K562 (cell line): Measurements from ENCODE around the gene MMS22L. TPM values are rescaled to one million over a fixed set of nuclear protein-coding genes. Genes with fewer than 3 reads are reported as not detected.

Source experiments
- ATAC-seq: fragments of 200-7000 bp; cut with Tn5 transposase; 3 replicates; pipeline ENCODE4 v1.9.1; 2020; ENCODE audit warnings: moderate library complexity
- BruUV-seq: library from RNA; stranded (reverse); fragments of 400-500 nt; replicated peaks from 2 replicates; lab custom pipeline; 2021; lab: Mats Ljungman, UMichigan
- CTCF ChIA-PET: fragments of 300-600 bp; formaldehyde crosslinking; extraction: SDS; loops from one replicate; lab custom pipeline; 2021; ENCODE audit warnings: low intra/inter-chr PET ratio; lab: Yijun Ruan, JAX
- POLR2A ChIA-PET: fragments of 300-600, 350-650 bp; sonication (Branson Sonifier 250); formaldehyde crosslinking; extraction: SDS; loops from one replicate; lab custom pipeline; 2021; ENCODE audit warnings: antibody characterized with exemption, inconsistent platforms; lab: Yijun Ruan, JAX
- DNase-seq, 4 experiments: peaks; one replicate each; pipeline versions ENCODE4 v3.0.0 to v3.0.0-alpha.2; 2011 to 2018; ENCODE audit warnings: low spot score in 3 of 4, mixed read lengths in 3 of 4; ENCODE audit errors: extremely low read depth in 1 of 4
- FAIRE-seq: peaks from 2 replicates; lab custom pipeline; 2011; peaks lifted over from hg19 to GRCh38; lab: Jason Lieb, UNC
- H2AFZ ChIP-seq: 2 replicates; pipeline ENCODE4 v1.6.0; 2011; ENCODE audit warnings: low read depth, low read length, control low read depth, inconsistent platforms
- H3K27ac ChIP-seq: fragments of 200-600 bp; 3 replicates; pipeline ENCODE4 v1.8.0; 2011; ENCODE audit warnings: low read depth, mild to moderate bottlenecking, control low read depth, inconsistent platforms, low read length, moderate library complexity, mixed read lengths; ENCODE audit errors: extremely low read depth
- H3K27me3 ChIP-seq, 2 experiments: fragments of 300-600 bp in 1 of 2; 2 replicates in 1 of 2; 3 replicates in 1 of 2; pipeline versions ENCODE4 v1.6.0 to v1.8.0; 2011; ENCODE audit warnings: inconsistent platforms in 2 of 2, low read length in 2 of 2, mild to moderate bottlenecking in 1 of 2, mixed read lengths in 1 of 2, moderate library complexity in 1 of 2; ENCODE audit not compliant: control insufficient read depth in 2 of 2, insufficient read depth in 2 of 2
- H3K36me3 ChIP-seq: fragments of 300-600 bp; 3 replicates; pipeline ENCODE4 v1.8.0; 2011; ENCODE audit warnings: mild to moderate bottlenecking, low read length, inconsistent platforms; ENCODE audit not compliant: control insufficient read depth, insufficient read depth
- H3K4me1 ChIP-seq, 2 experiments: fragments of 200-600 bp in 1 of 2; replicated peaks in 1 of 2; 2 replicates in 1 of 2; 3 replicates in 1 of 2; pipeline versions ENCODE4 v1.5.1 to v1.8.0; 2011; ENCODE audit warnings: inconsistent platforms in 2 of 2, low read length in 2 of 2, mild to moderate bottlenecking in 1 of 2, mixed read lengths in 1 of 2, moderate library complexity in 1 of 2; ENCODE audit not compliant: control insufficient read depth in 2 of 2, insufficient read depth in 2 of 2
- H3K4me2 ChIP-seq: 2 replicates; pipeline ENCODE4 v1.6.1; 2011; ENCODE audit warnings: low read length, control low read depth, inconsistent platforms, mixed read lengths; ENCODE audit not compliant: insufficient read depth
- H3K4me3 ChIP-seq: fragments of 200-600 bp; sonication (generic), shearing (Covaris generic); 2 replicates; pipeline ENCODE4 v1.5.1; 2016; ENCODE audit warnings: control low read depth, inconsistent platforms
- H3K79me2 ChIP-seq: fragments of 200-600 bp; 3 replicates; pipeline ENCODE4 v1.8.0; 2011; ENCODE audit warnings: low read length, inconsistent platforms; ENCODE audit not compliant: control insufficient read depth, insufficient read depth
- H3K9ac ChIP-seq, 2 experiments: 2 replicates each; pipeline versions ENCODE4 v1.6.0 to v1.6.1; 2011; ENCODE audit warnings: low read depth in 2 of 2, low read length in 2 of 2, control low read depth in 1 of 2, inconsistent platforms in 1 of 2, mild to moderate bottlenecking in 1 of 2, mixed read lengths in 1 of 2; ENCODE audit not compliant: insufficient read depth in 1 of 2
- H3K9me1 ChIP-seq: one replicate; pipeline ENCODE4 v1.6.0; 2011; ENCODE audit warnings: inconsistent platforms, mild to moderate bottlenecking, low read length, moderate library complexity; ENCODE audit not compliant: control insufficient read depth, insufficient read depth
- H3K9me3 ChIP-seq: replicated peaks from 2 replicates; pipeline ENCODE4 v1.5.1; 2011; ENCODE audit warnings: low read depth, low read length, inconsistent platforms; ENCODE audit not compliant: control insufficient read depth, insufficient read depth
- H4K20me1 ChIP-seq: replicated peaks from 2 replicates; pipeline ENCODE4 v1.6.1; 2011; ENCODE audit warnings: low read length, inconsistent platforms, mixed read lengths; ENCODE audit not compliant: control insufficient read depth, insufficient read depth
- ELF4 ChIP-seq: fragments of 450-650 bp; formaldehyde crosslinking; IDR thresholded peaks from 2 replicates; pipeline ENCODE4 v1.4.0; 2022; ENCODE audit warnings: missing genetic modification characterization
- KHSRP ChIP-seq: fragments of 450-650 bp; IDR thresholded peaks from 2 replicates; pipeline ENCODE4 v1.6.1; 2017
- ZMIZ1 ChIP-seq, 2 experiments: fragments of 150-350 bp in 1 of 2; IDR thresholded peaks; 2 replicates each; pipeline ENCODE4 v1.6.1; 2012 to 2016; ENCODE audit warnings: low read depth in 2 of 2, low read length in 2 of 2, mild to moderate bottlenecking in 1 of 2, moderate library complexity in 1 of 2
- WGBS: fragments of 100-300 bp; shearing (Covaris generic); methylation state at CpG from one replicate; pipeline ENCODE4 v1.1.6; 2016; ENCODE audit warnings: low coverage, mixed read lengths; ENCODE audit not compliant: insufficient coverage; ENCODE audit errors: missing lambda C conversion rate; 5-methylcytosine and 5-hydroxymethylcytosine counted together
- in situ Hi-C: fragments of 300-500 bp; cut with MboI; formaldehyde crosslinking; loops from 4 replicates; pipeline ENCODE4 v1.15.0; 2018; ENCODE audit warnings: inconsistent platforms, mixed read lengths
- intact Hi-C: fragments of 100-400 bp; cut with micrococcal nuclease; formaldehyde crosslinking; loops from 2 replicates; pipeline ENCODE4 v1.14.2; 2022
- polyA plus RNA-seq, 8 experiments: library from polyadenylated mRNA; depleted of rRNA in 4 of 8; stranded (reverse) in 5 of 8; unstranded in 3 of 8; fragments of >200 nt; fragmentation: Nextera tagmentation in 2 of 8; fragmentation: Illumina TruSeq in 1 of 8; extraction: Ambion mirVana in 2 of 8; extraction: Trizol in 1 of 8; gene quantifications; 2 replicates each; pipeline versions ENCODE4 v1.2.1 to v1.2.3, GENCODE V29; 2011 to 2014; ENCODE audit warnings: inconsistent platforms in 1 of 8, missing spikeins in 1 of 8
- total RNA-seq, 7 experiments: library from RNA; depleted of rRNA in 6 of 7; stranded (reverse); fragments of >200 nt in 6 of 7; fragmentation: Illumina TruSeq in 2 of 7; extraction: Trizol in 2 of 7; gene quantifications; 2 replicates each; pipeline versions ENCODE4 v1.2.1 to v1.2.3, GENCODE V29; 2011 to 2021; ENCODE audit warnings: low replicate concordance in 1 of 7

The MMS22L gene
- total and polyA plus RNA-seq, 9 of the 15 experiments (the other 6 are each of a cell fraction or from before 2014, with no cell fraction given) = 13.0 to 59.5 (median 26.9) TPM

DNA sequence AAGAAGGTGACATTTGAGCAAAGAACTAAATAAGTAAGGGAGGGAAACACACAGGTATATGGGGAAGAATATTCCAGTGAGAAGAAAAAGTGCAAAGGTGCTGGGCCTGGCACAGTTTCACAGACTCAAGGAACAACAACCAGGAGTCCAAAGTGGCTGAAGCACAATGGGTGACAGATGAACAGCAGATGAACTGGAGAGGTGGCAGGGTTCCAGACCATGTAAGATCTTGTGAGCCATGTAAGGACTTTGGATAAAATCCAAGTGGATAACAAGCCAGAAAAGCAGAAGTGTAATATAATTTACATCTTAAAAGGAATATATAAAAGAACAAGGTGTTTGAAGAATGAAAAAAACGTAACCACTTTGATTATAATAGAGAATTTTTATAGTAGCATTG, 87.9 kb downstream of the MMS22L start:
- WGBS = 55% methylated on average over 1 of the region's 1 CpG
- peaks cover 34% of the 10 kb centered on the region for H3K36me3 ChIP-seq
- 0 out of 5 replicates have a peak, but pooled peaks cover 0 to 3% of the 10 kb centered on the region in 2 experiments for H3K4me1 ChIP-seq
- no peaks in the 10 kb centered on the region for H3K79me2 ChIP-seq
- no peak for DNase-seq
- no TSS peak for BruUV-seq
- H3K9me1 ChIP-seq = no peaks in the 10 kb centered on the region
- no peak overlapping the region for H2AFZ ChIP-seq
- no peak for ATAC-seq
- no peak overlapping the region for H3K4me2 ChIP-seq
- no peak overlapping the region for H3K27ac ChIP-seq
- no peak for FAIRE-seq
- H3K4me3 ChIP-seq = no peak overlapping the region
- POLR2A ChIA-PET = interaction anchor here (0.6 kb wide), 1 partner anchor 81 kb away, joined by 3 read pairs; no protein-coding TSS in a partner anchor
- in situ Hi-C loops (no loop called here), intact Hi-C loops (no loop called here)
- CTCF ChIA-PET = no interaction called here
- H3K9me3 ChIP-seq = no peaks in the 10 kb centered on the region; the same call in 1 of the 2 replicates
- TF ChIP-seq ZMIZ1 (IDR thresholded peaks at IDR 0.05; ENCODE audit: low read depth in 2 of 2, low read length in 2 of 2) (no peak), ELF4 (CRISPR knock-in tag) (no peak), KHSRP (no peak)
- no peaks in the 10 kb centered on the region for H3K27me3 ChIP-seq
- no peaks in the 10 kb centered on the region for H4K20me1 ChIP-seq
- H3K9ac ChIP-seq = no peak overlapping the region
